Neutrophil (primary cell): Measurements from ENCODE around the gene BCR.

Experiments used
- H3K27ac ChIP-seq: fragments of 200-600 bp; sonication (generic); 2 replicates; pipeline ENCODE4 v1.5.1; 2016; ENCODE audit warnings: mild to moderate bottlenecking, moderate library complexity
- H3K27me3 ChIP-seq: fragments of 200-600 bp; sonication (generic); 2 replicates; pipeline ENCODE4 v1.6.0; 2016; ENCODE audit warnings: mild to moderate bottlenecking
- H3K36me3 ChIP-seq: fragments of 200-600 bp; sonication (generic); 2 replicates; pipeline ENCODE4 v1.5.1; 2017
- H3K4me1 ChIP-seq, 2 experiments: fragments of 200-600 bp in 1 of 2; sonication (generic) in 1 of 2; 1 replicate in 1 of 2; 2 replicates in 1 of 2; pipeline versions ENCODE4 v1.5.1 to v1.6.1; 2013 to 2016; ENCODE audit warnings: low read depth in 1 of 2, low read length in 1 of 2, mild to moderate bottlenecking in 1 of 2, moderate library complexity in 1 of 2; ENCODE audit not compliant: control insufficient read depth in 1 of 2, insufficient read depth in 1 of 2
- H3K4me3 ChIP-seq, 2 experiments: fragments of 200-600 bp in 1 of 2; sonication (generic) in 1 of 2; 1 replicate in 1 of 2; 2 replicates in 1 of 2; pipeline ENCODE4 v1.5.1; 2013 to 2016; ENCODE audit warnings: low read depth in 1 of 2, low read length in 1 of 2, mild to moderate bottlenecking in 1 of 2, moderate library complexity in 1 of 2
- H3K9me3 ChIP-seq: fragments of 200-600 bp; sonication (generic); 2 replicates; pipeline ENCODE4 v1.5.1; 2016
- CTCF ChIP-seq: fragments of 200-600 bp; sonication (generic); IDR thresholded peaks from 2 replicates; pipeline ENCODE4 v1.5.1; 2016; ENCODE audit warnings: antibody characterized with exemption

Gene BCR

DNA sequence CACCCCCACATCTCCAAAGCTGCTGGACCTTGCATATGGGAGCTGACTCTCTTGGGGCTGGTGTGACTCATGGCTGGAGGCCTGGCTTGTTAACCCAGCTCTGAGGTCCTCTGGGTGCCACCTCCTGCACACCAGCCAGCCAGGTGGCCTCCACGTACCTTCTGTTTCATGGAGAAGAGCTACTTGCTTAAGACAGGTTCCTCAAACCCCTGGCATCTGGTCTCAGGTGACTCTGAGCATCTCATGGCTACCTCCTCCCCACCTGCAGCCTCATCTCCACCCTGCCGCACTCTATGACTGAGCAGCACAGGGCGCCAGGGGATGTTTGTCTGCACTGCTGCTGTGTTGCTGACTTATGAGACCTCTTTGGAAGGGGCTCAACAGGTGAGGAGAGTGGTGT lies 55.7 kb downstream of the BCR start:
- Histone ChIP-seq H3K4me3 (no peak overlapping the region), H3K27ac (no peak overlapping the region), H3K36me3 (no peaks in the 10 kb centered on the region), H3K27me3 (no peaks in the 10 kb centered on the region), H3K9me3 (no peaks in the 10 kb centered on the region), H3K4me1 (peaks cover 21 to 27% of the 10 kb centered on the region in 2 experiments)
- no peak for TF ChIP-seq CTCF

DNA sequence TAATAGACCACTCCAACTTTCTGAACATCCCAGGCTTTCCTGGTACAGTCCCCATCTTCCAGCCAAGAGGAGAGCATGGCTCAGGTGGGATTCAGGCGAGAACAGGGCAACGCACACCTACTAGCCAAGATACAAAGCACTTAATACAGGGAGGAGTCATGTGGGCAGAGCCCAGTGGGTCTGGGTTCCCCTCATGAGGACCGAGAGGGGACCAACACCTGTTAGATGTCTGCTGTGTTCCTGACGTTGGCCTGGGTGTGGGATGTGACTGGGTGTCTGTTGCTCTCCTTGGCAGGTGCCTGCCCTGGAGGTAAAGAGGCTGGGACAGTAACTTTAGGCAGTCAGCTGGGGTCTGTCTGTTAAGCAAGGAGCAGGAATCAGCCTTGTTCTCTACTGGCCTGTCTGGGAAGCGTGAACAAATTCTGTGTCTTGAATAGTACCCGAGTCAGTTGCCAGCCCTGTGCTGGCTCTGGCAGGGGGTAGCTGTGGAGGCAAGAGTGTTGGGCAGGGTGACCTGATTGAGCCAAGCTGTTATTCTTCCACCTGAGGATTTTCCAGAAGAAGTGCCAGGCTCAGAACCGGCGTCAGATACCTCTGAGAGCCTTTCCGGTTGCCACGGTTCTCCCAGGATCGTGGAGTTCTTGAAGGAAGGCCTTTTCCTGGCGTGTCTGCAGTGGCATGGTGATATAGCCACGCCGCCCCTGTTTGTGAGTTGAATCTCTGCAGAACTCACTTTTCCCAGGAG lies 56.3 kb downstream of the BCR start:
- Histone ChIP-seq H3K4me3 (no peak overlapping the region), H3K27ac (no peak overlapping the region), H3K27me3 (no peaks in the 10 kb centered on the region), H3K36me3 (no peaks in the 10 kb centered on the region), H3K9me3 (no peaks in the 10 kb centered on the region), H3K4me1 (peaks cover 27 to 33% of the 10 kb centered on the region in 2 experiments)
- no peak for TF ChIP-seq CTCF

- H3K4me1 ChIP-seq = peaks cover 31 to 36% of the 10 kb centered on the region in 2 experiments
- no peaks in the 10 kb centered on the region for H3K27me3 ChIP-seq
- no peaks in the 10 kb centered on the region for H3K36me3 ChIP-seq
- no peak for TF ChIP-seq CTCF
- H3K4me3 ChIP-seq = no peak overlapping the region
- H3K27ac ChIP-seq = no peak overlapping the region
- H3K9me3 ChIP-seq = no peaks in the 10 kb centered on the region
These were observed 57.0 kb downstream of the BCR start for GRCh38 chr22:23237201-23237798.

DNA sequence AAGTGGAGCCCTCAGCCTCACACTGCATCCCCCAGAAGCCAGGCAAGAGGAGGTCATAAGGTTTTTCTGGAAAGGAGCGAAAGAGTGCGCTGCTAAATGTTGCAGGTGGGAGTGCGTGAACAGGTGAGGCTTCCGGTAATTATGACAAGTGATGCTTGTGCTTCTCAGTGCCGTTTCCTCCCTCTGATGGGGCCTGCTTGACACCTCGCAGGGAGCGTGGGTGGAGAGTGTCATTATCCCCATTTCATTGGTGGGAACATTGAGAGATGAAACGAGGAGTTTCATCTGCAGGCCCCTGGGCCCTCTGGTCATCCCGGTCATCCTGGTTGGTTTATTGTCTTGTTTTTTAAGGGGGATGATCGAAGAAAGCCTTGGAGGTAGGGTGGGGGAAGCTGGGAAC lies 57.5 kb downstream of the BCR start:
- Histone ChIP-seq H3K4me1 (peaks cover 25 to 31% of the 10 kb centered on the region in 2 experiments), H3K27me3 (no peaks in the 10 kb centered on the region), H3K36me3 (no peaks in the 10 kb centered on the region), H3K4me3 (no peak overlapping the region), H3K9me3 (no peaks in the 10 kb centered on the region), H3K27ac (no peak overlapping the region)
- TF ChIP-seq CTCF = no peak

- no peak overlapping the region for H3K27ac ChIP-seq
- no peaks in the 10 kb centered on the region for H3K9me3 ChIP-seq
- no peaks in the 10 kb centered on the region for H3K36me3 ChIP-seq
- H3K27me3 ChIP-seq = no peaks in the 10 kb centered on the region
- TF ChIP-seq CTCF = no peak
- H3K4me3 ChIP-seq = no peak overlapping the region
- H3K4me1 ChIP-seq = peaks cover 17 to 23% of the 10 kb centered on the region in 2 experiments
These were observed 58.4 kb downstream of the BCR start for GRCh38 chr22:23238707-23239106.
